KOPT-K1 (cell line): ENCODE data around the gene ARHGAP31.

Experiments
- H3K27ac ChIP-seq: fragments of 200-600 bp; sonication (generic); 2 replicates; pipeline ENCODE4 v1.5.1; 2016; ENCODE audit warnings: antibody characterized with exemption, mild to moderate bottlenecking, low read depth, low read length; ENCODE audit not compliant: poor library complexity, severe bottlenecking
- H3K36me3 ChIP-seq: fragments of 200-600 bp; sonication (generic); 2 replicates; pipeline ENCODE4 v1.5.1; 2017; ENCODE audit warnings: antibody characterized with exemption, mild to moderate bottlenecking, low read length, moderate library complexity; ENCODE audit not compliant: insufficient read depth
- H3K9me3 ChIP-seq: fragments of 200-600 bp; sonication (generic); 2 replicates; pipeline ENCODE4 v1.5.1; 2017; ENCODE audit warnings: antibody characterized with exemption, low read length, mild to moderate bottlenecking; ENCODE audit not compliant: insufficient read depth, poor library complexity, severe bottlenecking

Gene ARHGAP31

GRCh38 chr3:119433613-119434325 is 139.6 kb downstream of the ARHGAP31 start:
- H3K9me3 ChIP-seq: peaks cover 31% of the 10 kb centered on the region
- peaks cover 93% of the 10 kb centered on the region for H3K36me3 ChIP-seq

GRCh38 chr3:119434703-119435102 is 140.5 kb downstream of the ARHGAP31 start:
- Histone ChIP-seq H3K36me3 (peaks cover 86% of the 10 kb centered on the region), H3K9me3 (peaks cover 21% of the 10 kb centered on the region), H3K27ac (no peak overlapping the region)

More at GRCh38 chr3:119433613-119434325, 139.6 kb downstream of the ARHGAP31 start:
- H3K27ac ChIP-seq: no peak overlapping the region

- H3K27ac ChIP-seq: no peak overlapping the region
These were observed 142.8 kb downstream of the ARHGAP31 start for GRCh38 chr3:119436977-119437376.

GRCh38 chr3:119437691-119438258 is 143.6 kb downstream of the ARHGAP31 start:
- no peak overlapping the region for H3K27ac ChIP-seq
- H3K36me3 ChIP-seq: peaks cover 88% of the 10 kb centered on the region

More at GRCh38 chr3:119436977-119437376, 142.8 kb downstream of the ARHGAP31 start:
- Histone ChIP-seq H3K9me3 (peaks cover 8% of the 10 kb centered on the region), H3K36me3 (peaks cover 86% of the 10 kb centered on the region)

GRCh38 chr3:119443179-119443578 is 149.0 kb downstream of the ARHGAP31 start:
- peaks cover 80% of the 10 kb centered on the region for H3K36me3 ChIP-seq
- no peak overlapping the region for H3K27ac ChIP-seq
- H3K9me3 ChIP-seq: peaks cover 22% of the 10 kb centered on the region

More at GRCh38 chr3:119437691-119438258, 143.6 kb downstream of the ARHGAP31 start:
- peaks cover 16% of the 10 kb centered on the region for H3K9me3 ChIP-seq

GRCh38 chr3:119444590-119444989 is 150.4 kb downstream of the ARHGAP31 start:
- Histone ChIP-seq H3K9me3 (peaks cover 22% of the 10 kb centered on the region), H3K36me3 (peaks cover 92% of the 10 kb centered on the region), H3K27ac (no peak overlapping the region)

- Histone ChIP-seq H3K27ac (no peak overlapping the region), H3K36me3 (peaks cover 98% of the 10 kb centered on the region), H3K9me3 (no peaks in the 10 kb centered on the region)
These were observed 159.6 kb downstream of the ARHGAP31 start for GRCh38 chr3:119453822-119454221.

- no peak overlapping the region for H3K27ac ChIP-seq
- H3K36me3 ChIP-seq: peaks cover 97% of the 10 kb centered on the region
These were observed 162.3 kb downstream of the ARHGAP31 start for GRCh38 chr3:119456469-119456868.

GRCh38 chr3:119457246-119457645 is 163.1 kb downstream of the ARHGAP31 start:
- Histone ChIP-seq H3K27ac (no peak overlapping the region), H3K36me3 (peaks cover 95% of the 10 kb centered on the region), H3K9me3 (no peaks in the 10 kb centered on the region)

More at GRCh38 chr3:119456469-119456868, 162.3 kb downstream of the ARHGAP31 start:
- H3K9me3 ChIP-seq: no peaks in the 10 kb centered on the region

- no peaks in the 10 kb centered on the region for H3K9me3 ChIP-seq
- peak within 1 kb of the TSS; percentile 76 for H3K27ac ChIP-seq
- peaks cover 33% of the 10 kb centered on the region for H3K36me3 ChIP-seq
These were observed 169.3 kb downstream of the ARHGAP31 start, which contains the start of gene TMEM39A for GRCh38 chr3:119463171-119464169. Gene TMEM39A (minus strand): TSS chr3:119463615. CDS start chr3:119462074, 1,541 bp downstream.

GRCh38 chr3:119468041-119468440 is 173.9 kb downstream of the ARHGAP31 start:
- Histone ChIP-seq H3K27ac (peak overlapping the region; percentile 83), H3K36me3 (peaks cover 22% of the 10 kb centered on the region), H3K9me3 (no peaks in the 10 kb centered on the region)

- Histone ChIP-seq H3K36me3 (peaks cover 36% of the 10 kb centered on the region), H3K27ac (peak overlapping the region; percentile 83), H3K9me3 (no peaks in the 10 kb centered on the region)
These were observed 175.4 kb downstream of the ARHGAP31 start for GRCh38 chr3:119469418-119470189.
